ENCODE data around the gene KIF1C.

Gene KIF1C

DNA sequence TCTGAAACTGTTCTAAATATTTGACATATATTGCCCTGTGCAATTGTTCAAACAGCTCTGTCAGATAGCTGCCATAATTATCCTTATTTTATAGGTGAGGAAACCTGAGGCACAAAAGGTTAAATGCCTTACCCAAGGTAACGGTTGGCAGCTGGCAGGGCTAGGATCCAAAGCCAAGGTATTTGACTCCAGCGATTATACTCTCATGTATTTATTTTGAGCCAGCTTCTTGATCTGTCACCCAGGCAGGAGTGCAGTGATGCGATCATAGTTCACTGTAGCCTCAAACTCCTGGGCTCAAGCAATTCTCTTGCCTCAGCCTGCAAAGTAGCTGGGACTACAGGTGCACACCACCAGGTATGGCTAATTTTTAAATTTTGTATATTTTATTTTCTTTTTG lies 39.6 kb upstream of the KIF1C start:
- H3K4me3 ChIP-seq (replicated peaks; ENCODE audit: insufficient read depth, low read length), result no peak overlapping the region
- no peak for TF ChIP-seq SPI1 (IDR thresholded peaks at IDR 0.05; ENCODE audit: borderline replicate concordance, low read depth)
- no peak for TF ChIP-seq REST (IDR thresholded peaks at IDR 0.05; ENCODE audit: insufficient replicate concordance, low read depth)
- no peak for TF ChIP-seq POLR2AphosphoS5 (IDR thresholded peaks at IDR 0.05; ENCODE audit: low read depth)
- TF ChIP-seq GABPA (IDR thresholded peaks at IDR 0.05; ENCODE audit: low read depth), result no peak
- no peak for TF ChIP-seq CTCF (IDR thresholded peaks at IDR 0.05; ENCODE audit: insufficient read depth, low read length)
- H3K27ac ChIP-seq (replicated peaks), result no peak overlapping the region
- no peak for DNase-seq (ENCODE audit: low read depth in 1 of 2, low spot score in 1 of 2)
- no peaks in the 10 kb centered on the region for H3K27me3 ChIP-seq (ENCODE audit: insufficient read depth, poor library complexity, severe bottlenecking)

GRCh38 chr17:4959261-4959965 lies 38.3 kb upstream of the KIF1C start:
- no peak for DNase-seq (ENCODE audit: low read depth in 1 of 2, low spot score in 1 of 2)
- Histone ChIP-seq H3K4me3 (replicated peaks; ENCODE audit: insufficient read depth, low read length) (no peak overlapping the region), H3K27ac (replicated peaks) (no peak overlapping the region), H3K27me3 (ENCODE audit: insufficient read depth, poor library complexity, severe bottlenecking) (no peaks in the 10 kb centered on the region)
- TF ChIP-seq CTCF (IDR thresholded peaks at IDR 0.05; ENCODE audit: insufficient read depth, low read length), result no peak
- TF ChIP-seq GABPA (IDR thresholded peaks at IDR 0.05; ENCODE audit: low read depth), result no peak
- TF ChIP-seq POLR2AphosphoS5 (IDR thresholded peaks at IDR 0.05; ENCODE audit: low read depth), result no peak
- no peak for TF ChIP-seq SPI1 (IDR thresholded peaks at IDR 0.05; ENCODE audit: borderline replicate concordance, low read depth)
- TF ChIP-seq REST (IDR thresholded peaks at IDR 0.05; ENCODE audit: insufficient replicate concordance, low read depth), result no peak

- Histone ChIP-seq H3K27ac (replicated peaks) (no peak overlapping the region), H3K27me3 (ENCODE audit: insufficient read depth, poor library complexity, severe bottlenecking) (no peaks in the 10 kb centered on the region)
- DNase-seq (ENCODE audit: low read depth in 1 of 2, low spot score in 1 of 2), result no peak
These were observed 37.3 kb upstream of the KIF1C start for GRCh38 chr17:4960279-4960922.

GRCh38 chr17:4965311-4965986 lies 32.3 kb upstream of the KIF1C start:
- TF ChIP-seq REST (IDR thresholded peaks at IDR 0.05; ENCODE audit: insufficient replicate concordance, low read depth), result no peak
- TF ChIP-seq GABPA (IDR thresholded peaks at IDR 0.05; ENCODE audit: low read depth), result no peak
- TF ChIP-seq POLR2AphosphoS5 (IDR thresholded peaks at IDR 0.05; ENCODE audit: low read depth), result no peak
- no peak for TF ChIP-seq SPI1 (IDR thresholded peaks at IDR 0.05; ENCODE audit: borderline replicate concordance, low read depth)
- no peak for TF ChIP-seq CTCF (IDR thresholded peaks at IDR 0.05; ENCODE audit: insufficient read depth, low read length)
- H3K27me3 ChIP-seq (ENCODE audit: insufficient read depth, poor library complexity, severe bottlenecking), result no peaks in the 10 kb centered on the region

More at GRCh38 chr17:4960279-4960922, 37.3 kb upstream of the KIF1C start:
- no peak for TF ChIP-seq SPI1 (IDR thresholded peaks at IDR 0.05; ENCODE audit: borderline replicate concordance, low read depth)
- H3K4me3 ChIP-seq (replicated peaks; ENCODE audit: insufficient read depth, low read length), result no peak overlapping the region

More at GRCh38 chr17:4965311-4965986, 32.3 kb upstream of the KIF1C start:
- H3K4me3 ChIP-seq (replicated peaks; ENCODE audit: insufficient read depth, low read length), result no peak overlapping the region
- DNase-seq (ENCODE audit: low read depth in 1 of 2, low spot score in 1 of 2), result no peak
- H3K27ac ChIP-seq (replicated peaks), result no peak overlapping the region; the same call in 1 of the 2 replicates

Measured in HL-60 (cell line).